ENCODE data around the gene CDH4.

The CDH4 gene

DNA sequence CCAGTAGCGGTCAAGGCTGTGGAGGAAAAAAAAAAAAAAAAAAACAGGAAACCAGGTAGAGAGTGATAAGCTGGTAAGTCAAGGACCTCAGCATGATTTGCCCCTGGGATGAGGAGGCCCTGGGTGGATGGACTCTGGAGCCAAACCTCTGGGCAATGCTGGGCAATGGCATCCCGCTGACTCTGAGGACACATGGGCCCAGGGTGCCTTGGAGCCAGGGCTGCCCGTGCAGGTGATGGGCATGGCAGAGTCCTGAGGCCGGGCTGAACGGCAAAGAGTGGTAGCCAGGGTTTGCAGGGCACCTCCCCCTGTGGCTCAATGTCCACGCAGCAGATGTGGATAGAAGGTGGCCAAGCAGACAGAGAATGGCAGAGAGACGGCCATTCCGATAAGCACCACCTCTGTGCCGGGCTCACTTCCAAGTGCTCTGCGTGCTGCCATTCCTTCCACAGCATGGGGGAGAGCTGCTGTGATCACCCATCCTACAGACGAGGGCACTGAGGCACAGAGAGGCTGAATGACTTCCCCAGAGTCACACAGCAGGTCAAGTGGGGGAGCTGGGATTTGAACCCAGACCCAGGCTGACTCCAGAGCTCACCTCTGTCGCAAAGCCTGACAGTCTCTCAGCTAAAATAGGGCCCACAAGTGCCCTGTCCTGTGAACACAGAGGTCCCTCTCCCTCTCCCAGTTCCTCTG is 353.9 kb downstream of the CDH4 start:
- no peak for DNase-seq (ENCODE audit: low spot score)

GRCh38 chr20:61608275-61609085 is 356.4 kb downstream of the CDH4 start:
- no peak for DNase-seq (ENCODE audit: low spot score)

GRCh38 chr20:61609461-61609860 is 357.4 kb downstream of the CDH4 start:
- DNase-seq (ENCODE audit: low spot score), result no peak

GRCh38 chr20:61611401-61612180 is 359.5 kb downstream of the CDH4 start:
- DNase-seq (ENCODE audit: low spot score), result no peak

DNA sequence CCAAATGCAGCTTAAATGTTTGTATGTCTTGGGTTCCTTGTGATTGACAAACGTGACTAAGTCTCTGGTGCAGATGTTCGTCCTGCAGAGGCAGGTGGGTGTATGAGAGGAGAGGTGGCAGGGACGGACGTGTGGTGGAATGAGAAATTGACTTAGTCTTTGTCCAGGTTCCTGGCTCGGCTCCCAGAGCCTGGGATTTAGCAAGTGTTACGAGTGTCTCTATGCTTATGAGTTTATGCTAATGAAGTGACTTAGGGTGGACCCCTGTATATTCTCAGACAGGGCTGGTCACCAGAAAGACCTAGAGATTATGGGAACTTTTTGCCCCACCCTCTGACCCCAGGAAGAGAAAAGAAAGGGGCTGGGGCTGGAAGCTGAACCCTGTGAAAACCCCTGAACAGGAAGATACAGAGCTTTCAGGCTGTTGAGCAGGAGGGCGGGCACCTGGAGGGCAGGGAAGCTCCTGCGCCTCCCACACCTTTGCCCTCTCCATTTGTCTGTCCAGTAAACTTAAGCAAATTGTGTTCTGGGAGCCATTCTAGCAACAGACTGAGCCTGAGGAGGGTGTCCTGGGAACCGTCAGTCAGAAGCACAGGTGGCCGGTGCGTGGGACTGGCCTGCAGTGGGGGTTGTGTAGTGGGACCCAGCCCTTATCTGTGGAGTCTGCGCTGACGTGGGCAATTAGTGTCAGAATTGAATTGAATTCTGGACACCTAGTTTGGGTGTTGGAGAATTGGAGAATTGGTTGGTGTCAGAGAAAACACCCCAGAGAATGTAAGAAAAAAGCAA is 362.1 kb downstream of the CDH4 start:
- no peak for DNase-seq (ENCODE audit: low spot score)

DNA sequence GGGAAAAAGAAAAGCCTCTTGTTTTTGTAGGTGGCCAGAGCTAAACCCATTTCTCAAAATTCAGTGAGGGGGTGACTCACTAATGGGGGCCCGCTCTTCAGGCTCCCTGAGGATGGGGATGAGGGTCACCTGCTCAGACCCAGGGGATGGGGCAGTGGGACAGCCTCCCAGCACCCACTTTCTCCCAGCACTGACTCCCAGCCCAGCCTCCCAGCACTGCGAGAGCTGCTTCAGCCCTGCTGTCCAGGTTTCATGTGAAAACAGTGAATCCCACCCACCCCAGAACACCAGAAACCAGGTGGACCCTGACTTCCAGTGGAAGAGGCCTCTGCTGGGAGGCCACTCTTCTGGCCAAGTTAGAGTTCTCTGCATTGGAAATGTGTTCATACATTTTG is 362.6 kb downstream of the CDH4 start:
- DNase-seq (ENCODE audit: low spot score), result no peak

- DNase-seq (ENCODE audit: low spot score), result no peak
These were observed 363.7 kb downstream of the CDH4 start for GRCh38 chr20:61615806-61616205.

DNA sequence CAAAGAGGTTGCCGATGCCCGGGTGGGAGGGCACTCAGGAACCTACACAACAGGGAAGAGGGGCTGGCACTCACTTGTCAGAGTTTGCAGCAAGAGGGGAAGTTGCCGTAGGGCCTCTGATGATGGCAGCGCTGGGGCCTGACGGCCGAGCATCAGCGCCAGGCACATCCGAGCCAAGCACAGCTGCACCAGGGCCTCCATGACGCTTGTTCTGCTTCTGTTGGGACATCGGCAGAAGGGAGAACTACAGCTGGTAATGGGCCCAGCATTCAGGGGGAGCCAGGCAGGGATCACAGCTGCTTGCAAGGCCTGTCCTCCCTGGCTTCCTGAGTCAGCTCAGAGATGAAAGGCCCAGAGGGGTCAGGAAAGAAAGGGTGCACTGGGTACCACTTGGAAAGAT is 367.7 kb downstream of the CDH4 start:
- no peak for DNase-seq (ENCODE audit: low spot score)

DNA sequence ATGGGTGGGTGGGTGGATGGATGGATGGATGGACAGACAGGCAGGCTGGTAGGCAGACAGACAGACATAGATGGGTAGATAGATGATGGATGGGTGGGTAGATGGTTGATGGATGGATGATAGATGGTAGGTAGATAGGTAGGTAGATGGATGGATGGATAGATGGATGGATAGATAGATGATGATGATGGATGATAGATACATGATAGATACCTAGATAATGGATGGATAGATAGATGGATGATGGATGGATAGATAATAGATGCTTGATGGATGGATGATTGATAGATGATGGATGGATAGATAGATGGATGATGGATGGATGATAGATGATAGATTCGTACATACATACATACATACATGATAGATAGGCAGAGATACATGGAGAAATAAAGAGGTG is 368.1 kb downstream of the CDH4 start:
- no peak for DNase-seq (ENCODE audit: low spot score)

DNA sequence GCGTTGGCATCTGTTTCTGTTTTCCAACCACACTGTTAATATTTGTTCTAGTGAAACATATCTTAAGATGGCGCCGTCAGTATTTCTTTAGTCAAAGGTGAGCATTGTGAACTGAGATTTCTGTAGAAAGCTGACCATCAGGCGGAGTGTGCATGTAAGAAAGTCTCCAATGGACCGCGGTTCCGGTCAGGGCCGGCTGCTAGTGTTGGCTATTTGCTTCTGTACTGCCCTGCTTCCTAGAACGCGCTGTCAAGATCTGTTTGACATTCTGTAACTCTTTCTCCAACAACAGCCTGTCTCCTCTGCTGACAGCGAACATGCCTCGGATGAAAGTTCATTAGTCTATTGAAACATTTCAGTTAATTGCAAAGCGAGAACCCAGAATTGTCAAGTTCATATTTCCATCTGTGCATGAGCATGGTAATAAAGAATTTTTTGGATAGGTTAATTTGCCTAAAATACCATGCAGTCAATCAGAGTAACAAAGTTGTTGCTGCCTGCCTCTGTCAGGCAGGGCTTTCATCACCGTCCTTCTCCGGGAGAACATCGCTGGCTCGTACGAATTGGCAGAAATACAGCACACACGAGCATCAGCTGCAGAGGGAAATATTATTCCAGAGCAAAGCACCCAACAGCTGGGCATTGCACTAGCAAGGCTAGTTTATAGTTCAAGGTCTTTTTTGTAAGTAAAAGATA is 369.1 kb downstream of the CDH4 start:
- no peak for DNase-seq (ENCODE audit: low spot score)

GRCh38 chr20:61621852-61622251 is 369.8 kb downstream of the CDH4 start:
- DNase-seq (ENCODE audit: low spot score), result no peak

GRCh38 chr20:61623451-61623850 is 371.4 kb downstream of the CDH4 start:
- no peak for DNase-seq (ENCODE audit: low spot score)

GRCh38 chr20:61625246-61625645 is 373.2 kb downstream of the CDH4 start:
- no peak for DNase-seq (ENCODE audit: low spot score)

GRCh38 chr20:61626412-61626811 is 374.4 kb downstream of the CDH4 start:
- no peak for DNase-seq (ENCODE audit: low spot score)

GRCh38 chr20:61627791-61628415 is 375.8 kb downstream of the CDH4 start:
- DNase-seq (ENCODE audit: low spot score), result no peak

DNA sequence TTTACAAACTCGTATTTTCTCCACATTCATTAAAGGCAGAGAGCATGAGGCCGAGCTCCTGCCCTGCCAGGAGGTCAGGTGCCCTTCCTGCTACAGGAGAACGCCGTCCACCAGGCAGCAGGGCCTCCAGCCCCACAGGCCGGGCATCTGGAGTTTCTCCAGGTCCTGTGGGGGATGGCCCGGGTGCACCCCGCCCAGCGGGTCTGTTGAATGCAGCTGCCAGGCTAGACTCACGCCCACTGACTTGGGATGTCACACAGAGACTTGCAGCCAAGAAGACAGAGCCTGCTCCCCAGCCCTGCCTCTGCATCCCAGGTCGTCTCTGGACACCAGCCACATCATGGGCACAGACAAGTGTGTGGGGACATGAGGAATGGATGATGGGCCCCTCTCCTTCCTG is 376.4 kb downstream of the CDH4 start:
- no peak for DNase-seq (ENCODE audit: low spot score)

DNA sequence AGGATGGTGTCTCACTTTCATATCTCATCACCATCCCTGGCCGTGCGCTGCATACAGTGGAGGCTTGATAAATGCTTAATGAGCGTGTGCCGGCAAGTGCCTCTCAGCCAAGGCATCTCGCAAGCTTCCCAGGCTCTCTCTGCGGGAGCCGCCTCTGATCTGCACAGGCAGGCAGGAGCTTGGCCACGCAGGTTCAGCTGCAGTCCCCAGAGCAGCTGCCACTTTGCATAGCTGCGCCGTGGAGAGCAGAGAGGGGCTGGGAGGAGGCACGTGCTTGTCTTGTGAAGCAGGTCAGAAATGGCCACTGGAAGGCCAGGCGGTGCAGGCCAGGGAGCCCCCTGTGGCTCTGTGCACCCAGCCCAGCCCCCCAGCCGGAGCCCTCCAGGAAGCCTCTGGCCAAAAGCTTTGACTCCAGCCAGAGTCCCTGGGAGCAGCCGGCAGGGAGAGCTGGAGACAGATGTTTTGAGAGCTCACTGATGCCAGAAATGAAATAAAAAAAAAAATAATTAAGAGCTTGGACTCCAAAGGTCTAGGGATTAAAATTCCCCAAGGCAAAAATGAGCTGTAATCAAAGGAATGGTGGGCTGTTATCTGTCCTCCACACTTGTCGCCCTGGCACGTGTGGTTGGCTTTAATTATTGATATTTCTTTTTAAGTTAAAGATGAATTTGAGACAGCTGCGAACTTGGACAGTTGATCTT is 377.0 kb downstream of the CDH4 start:
- no peak for DNase-seq (ENCODE audit: low spot score)

GRCh38 chr20:61629602-61630390 is 377.7 kb downstream of the CDH4 start:
- no peak for DNase-seq (ENCODE audit: low spot score)

DNA sequence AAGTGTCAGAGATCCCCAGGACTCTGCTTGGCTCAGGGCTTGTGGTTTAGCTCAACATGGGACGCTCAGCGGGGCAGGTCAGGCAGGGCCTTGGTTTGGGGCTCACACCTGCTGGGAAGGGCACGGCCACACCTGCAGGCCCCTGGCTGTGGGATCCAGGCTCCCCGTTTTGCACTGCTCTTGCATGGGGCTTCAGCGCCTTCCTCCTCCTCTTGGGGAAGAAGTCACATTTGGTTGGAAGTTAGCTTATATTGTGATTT is 378.3 kb downstream of the CDH4 start:
- no peak for DNase-seq (ENCODE audit: low spot score)

- DNase-seq (ENCODE audit: low spot score), result no peak
These were observed 378.8 kb downstream of the CDH4 start for GRCh38 chr20:61630816-61631215.

Measured in left forelimb (tissue), 1 donor.